Measurements from ENCODE around the gene HPS3. TPM values are rescaled to one million over a fixed set of nuclear protein-coding genes. Genes with fewer than 3 reads are reported as not detected.

HPS3 gene
- total and polyA plus RNA-seq, 4 donors = 4.4 to 9.9 (median 7.7) TPM

DNA sequence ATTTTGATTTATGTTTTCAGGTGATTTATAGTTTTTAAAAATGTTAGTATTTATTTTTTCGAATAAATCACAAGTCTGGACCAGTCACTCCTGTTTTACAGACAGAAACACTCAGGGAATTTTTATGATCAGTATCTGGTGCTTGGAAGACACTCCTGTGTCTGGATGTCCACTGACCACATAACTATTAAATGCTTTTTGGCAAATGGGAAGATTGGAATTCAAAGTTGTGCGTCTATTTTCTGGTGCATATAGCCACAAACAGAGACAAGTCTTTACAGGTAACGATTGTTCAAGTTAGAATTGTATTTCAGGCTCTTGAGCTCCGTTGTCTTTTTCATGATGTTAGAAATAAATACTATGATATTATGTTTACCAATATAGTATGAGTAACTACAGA lies 80.0 kb downstream of the HPS3 start (continued):
- TF ChIP-seq TAF1 (conservative IDR thresholded peaks at IDR 0.05) = no peak
- no peak for TF ChIP-seq HNF4A (conservative IDR thresholded peaks at IDR 0.05)
- no peak for TF ChIP-seq REST (IDR thresholded peaks at IDR 0.05)
- TF ChIP-seq FOXA1 (IDR thresholded peaks at IDR 0.05) = no peak

DNA sequence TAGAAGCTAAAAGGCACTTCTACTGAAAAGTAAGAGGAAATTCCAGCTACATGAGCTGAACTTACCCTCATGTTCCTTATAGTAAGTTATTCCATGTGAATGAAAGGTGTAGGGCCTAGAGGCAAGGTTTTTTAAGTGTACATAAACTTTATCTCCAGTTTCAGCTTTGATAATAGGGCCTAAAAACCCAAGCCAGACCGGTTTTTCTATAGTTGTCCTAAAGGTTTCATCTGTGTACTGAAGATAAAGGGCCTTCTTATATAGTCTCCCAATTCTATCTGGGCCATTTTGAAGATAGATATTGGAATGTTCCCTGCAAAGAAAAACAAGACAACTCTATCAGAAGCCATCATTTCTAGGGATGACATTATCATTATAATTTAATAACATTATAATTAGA lies 82.9 kb downstream of the HPS3 start:
- H3K27ac ChIP-seq (ENCODE audit: low read depth in 1 of 2, low read length in 2 of 2) = no peak overlapping the region
- peaks cover 0 to 37% (median 18%) of the 10 kb centered on the region in 4 donors for H3K4me1 ChIP-seq (ENCODE audit: control insufficient read depth in 4 of 4, insufficient read depth in 4 of 4, low read length in 3 of 4)
- H3K9ac ChIP-seq (ENCODE audit: low read depth in 1 of 2, low read length in 2 of 2) = no peak overlapping the region
- H3K27me3 ChIP-seq (ENCODE audit: control insufficient read depth in 4 of 4, insufficient read depth in 4 of 4, low read length in 3 of 4) = no peaks in the 10 kb centered on the region
- TF ChIP-seq GABPA (IDR thresholded peaks at IDR 0.05 in 1 of 2, conservative IDR thresholded peaks at IDR 0.05 in 1 of 2) = no peak
- TF ChIP-seq, protein P1, sequence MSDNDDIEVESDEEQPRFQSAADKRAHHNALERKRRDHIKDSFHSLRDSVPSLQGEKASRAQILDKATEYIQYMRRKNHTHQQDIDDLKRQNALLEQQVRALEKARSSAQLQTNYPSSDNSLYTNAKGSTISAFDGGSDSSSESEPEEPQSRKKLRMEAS (IDR thresholded peaks at IDR 0.05) = no peak
- no peak for TF ChIP-seq TAF1 (conservative IDR thresholded peaks at IDR 0.05)
- no peak for TF ChIP-seq YY1 (IDR thresholded peaks at IDR 0.05)
- peaks cover 0 to 54% (median 40%) of the 10 kb centered on the region in 4 donors for H3K36me3 ChIP-seq (ENCODE audit: control insufficient read depth in 4 of 4, insufficient read depth in 3 of 4, low read depth in 1 of 4, low read length in 3 of 4)
- H3K9me3 ChIP-seq (ENCODE audit: control insufficient read depth in 4 of 4, low read length in 3 of 4) = no peaks in the 10 kb centered on the region
- no peak overlapping the region for H3K4me3 ChIP-seq (ENCODE audit: low read depth in 1 of 3, low read length in 3 of 3)
- WGBS = 62% methylated on average over 1 of the region's 1 CpG
- DNase-seq (ENCODE audit: low spot score) = no peak

DNA sequence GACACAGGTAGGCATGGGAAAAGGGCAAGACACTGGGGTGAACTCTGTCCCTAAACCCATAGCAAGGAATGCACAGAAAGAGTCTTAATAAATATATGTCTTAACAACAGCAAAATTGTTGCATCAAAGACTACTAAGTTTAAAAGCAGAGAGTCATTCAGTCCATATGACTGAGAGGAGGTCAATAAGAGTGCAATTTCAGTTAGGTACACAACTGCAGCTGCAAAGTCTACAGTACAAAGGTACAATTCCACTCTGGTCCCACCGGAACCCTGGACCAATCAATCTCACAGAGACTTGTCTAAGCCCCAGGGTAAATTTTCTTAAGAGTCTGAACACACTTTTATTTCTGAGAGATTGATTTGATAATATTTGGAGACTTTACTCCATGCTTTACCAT lies 85.3 kb downstream of the HPS3 start:
- Histone ChIP-seq H3K27me3 (ENCODE audit: control insufficient read depth in 4 of 4, insufficient read depth in 4 of 4, low read length in 3 of 4) (no peaks in the 10 kb centered on the region), H3K9me3 (ENCODE audit: control insufficient read depth in 4 of 4, low read length in 3 of 4) (no peaks in the 10 kb centered on the region), H3K27ac (ENCODE audit: low read depth in 1 of 2, low read length in 2 of 2) (peak overlapping the region; percentile 55 to 85), H3K9ac (ENCODE audit: low read depth in 1 of 2, low read length in 2 of 2) (peak overlapping the region in 1 of 2 donors; percentile 88), H3K4me1 (ENCODE audit: control insufficient read depth in 4 of 4, insufficient read depth in 4 of 4, low read length in 3 of 4) (peaks cover 0 to 38% (median 18%) of the 10 kb centered on the region in 4 donors), H3K36me3 (ENCODE audit: control insufficient read depth in 4 of 4, insufficient read depth in 3 of 4, low read depth in 1 of 4, low read length in 3 of 4) (peaks cover 0 to 35% (median 24%) of the 10 kb centered on the region in 4 donors), H3K4me3 (ENCODE audit: low read depth in 1 of 3, low read length in 3 of 3) (peak overlapping the region in 2 of 3 donors; percentile 31 to 52)
- 33% methylated on average over 1 of the region's 1 CpG for WGBS
- no peak for DNase-seq (ENCODE audit: low spot score)
- peak; percentile 26 for TF ChIP-seq REST (IDR thresholded peaks at IDR 0.05)
- TF ChIP-seq FOXA2 (IDR thresholded peaks at IDR 0.05) = peak; percentile 94
- TF ChIP-seq, protein P2, sequence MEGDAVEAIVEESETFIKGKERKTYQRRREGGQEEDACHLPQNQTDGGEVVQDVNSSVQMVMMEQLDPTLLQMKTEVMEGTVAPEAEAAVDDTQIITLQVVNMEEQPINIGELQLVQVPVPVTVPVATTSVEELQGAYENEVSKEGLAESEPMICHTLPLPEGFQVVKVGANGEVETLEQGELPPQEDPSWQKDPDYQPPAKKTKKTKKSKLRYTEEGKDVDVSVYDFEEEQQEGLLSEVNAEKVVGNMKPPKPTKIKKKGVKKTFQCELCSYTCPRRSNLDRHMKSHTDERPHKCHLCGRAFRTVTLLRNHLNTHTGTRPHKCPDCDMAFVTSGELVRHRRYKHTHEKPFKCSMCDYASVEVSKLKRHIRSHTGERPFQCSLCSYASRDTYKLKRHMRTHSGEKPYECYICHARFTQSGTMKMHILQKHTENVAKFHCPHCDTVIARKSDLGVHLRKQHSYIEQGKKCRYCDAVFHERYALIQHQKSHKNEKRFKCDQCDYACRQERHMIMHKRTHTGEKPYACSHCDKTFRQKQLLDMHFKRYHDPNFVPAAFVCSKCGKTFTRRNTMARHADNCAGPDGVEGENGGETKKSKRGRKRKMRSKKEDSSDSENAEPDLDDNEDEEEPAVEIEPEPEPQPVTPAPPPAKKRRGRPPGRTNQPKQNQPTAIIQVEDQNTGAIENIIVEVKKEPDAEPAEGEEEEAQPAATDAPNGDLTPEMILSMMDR (IDR thresholded peaks at IDR 0.05; ENCODE audit: low read depth, low read length, missing input control) = no peak
- TF ChIP-seq SP1 (IDR thresholded peaks at IDR 0.05) = peak; percentile 92
- peak in 1 of 2 donors; percentile 28 for TF ChIP-seq EGR1 (IDR thresholded peaks at IDR 0.05; ENCODE audit: low read depth in 2 of 2)
- peak; percentile 81 for TF ChIP-seq FOXA1 (IDR thresholded peaks at IDR 0.05)
- peak; percentile 84 to 87 for TF ChIP-seq JUND (IDR thresholded peaks at IDR 0.05)
- TF ChIP-seq TAF1 (conservative IDR thresholded peaks at IDR 0.05) = peak; percentile 8
- TF ChIP-seq HNF4G (IDR thresholded peaks at IDR 0.05) = peak; percentile 98
- peak in 1 of 2 donors; percentile 48 for TF ChIP-seq RAD21 (IDR thresholded peaks at IDR 0.05)
- TF ChIP-seq, protein P3, sequence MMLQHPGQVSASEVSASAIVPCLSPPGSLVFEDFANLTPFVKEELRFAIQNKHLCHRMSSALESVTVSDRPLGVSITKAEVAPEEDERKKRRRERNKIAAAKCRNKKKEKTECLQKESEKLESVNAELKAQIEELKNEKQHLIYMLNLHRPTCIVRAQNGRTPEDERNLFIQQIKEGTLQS (IDR thresholded peaks at IDR 0.05) = peak; percentile 68
- no peak for TF ChIP-seq NR2F2 (IDR thresholded peaks at IDR 0.05)
- TF ChIP-seq YY1 (IDR thresholded peaks at IDR 0.05) = no peak
- peak; percentile 49 for TF ChIP-seq ZBTB33 (IDR thresholded peaks at IDR 0.05)
- TF ChIP-seq RXRA (IDR thresholded peaks at IDR 0.05) = peak; percentile 94 to 98
- TF ChIP-seq, protein P1 (IDR thresholded peaks at IDR 0.05) = no peak
- TF ChIP-seq GABPA (IDR thresholded peaks at IDR 0.05 in 1 of 2, conservative IDR thresholded peaks at IDR 0.05 in 1 of 2) = peak in 1 of 2 donors; percentile 29
- peak; percentile 99 to 100 for TF ChIP-seq HNF4A (conservative IDR thresholded peaks at IDR 0.05)
